HG02610 (cell line): ENCODE measurements around the gene GPSM1.
"Not testable (repeated sequence)": the region's sequence is repeated elsewhere in the genome, so short reads cannot be mapped to it uniquely, and the experiment has no call there.

Experiments used
- ATAC-seq: cut with Tn5 transposase; IDR thresholded peaks from one replicate; pipeline ENCODE4 v1.9.1; 2021; ENCODE audit warnings: mild to moderate bottlenecking, moderate library complexity; ENCODE audit not compliant: unreplicated experiment

Gene GPSM1

GRCh38 chr9:136316896-136317676 is 10.3 kb upstream of the GPSM1 start:
- ATAC-seq, result no peak

DNA sequence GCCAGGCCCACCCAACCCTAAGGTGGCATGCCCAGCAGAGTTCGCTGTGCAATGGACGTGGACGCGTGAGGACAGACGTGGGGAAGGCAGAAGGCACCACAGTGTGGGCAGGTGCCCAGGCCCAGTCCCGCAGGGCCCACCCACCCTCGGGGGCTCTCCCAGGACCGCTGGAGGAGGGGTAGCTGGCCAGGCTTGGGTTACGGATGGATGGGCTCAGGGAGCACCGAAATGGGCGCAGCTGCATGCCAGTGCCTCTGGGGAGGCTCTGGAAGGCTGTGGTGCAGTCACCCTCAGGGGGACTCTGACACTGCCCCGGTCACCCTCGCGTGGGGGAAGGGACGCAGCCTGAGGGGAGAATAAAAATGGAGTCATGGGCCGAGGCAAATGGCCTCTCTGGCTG is 9.6 kb upstream of the GPSM1 start:
- no peak for ATAC-seq

GRCh38 chr9:136318111-136318775 is 9.1 kb upstream of the GPSM1 start:
- no peak for ATAC-seq

DNA sequence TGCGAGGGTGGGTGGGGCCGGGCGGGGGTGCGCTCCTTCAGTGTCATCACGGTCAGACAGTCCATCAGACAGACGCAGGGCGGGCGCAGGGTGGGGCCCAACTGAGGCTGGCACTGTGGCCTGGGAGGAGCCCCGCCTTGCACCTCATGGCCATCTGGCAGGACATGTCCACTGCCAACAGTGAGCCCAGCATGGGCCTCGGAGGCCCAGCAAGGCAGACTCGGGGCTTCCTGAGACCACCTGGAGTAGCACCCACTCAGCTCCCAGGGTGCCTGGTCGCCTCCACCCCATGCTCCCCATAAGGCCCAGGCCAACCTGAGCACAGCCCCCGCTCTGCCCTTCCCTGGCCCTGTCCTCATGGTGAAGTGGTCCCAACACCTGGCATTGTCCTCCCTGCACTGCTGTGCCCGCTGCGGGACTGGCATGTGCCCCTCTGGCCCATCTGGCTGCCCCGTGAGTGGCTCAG is 8.5 kb upstream of the GPSM1 start:
- no peak for ATAC-seq

GRCh38 chr9:136319244-136319643 is 8.1 kb upstream of the GPSM1 start:
- not testable (repeated sequence) for ATAC-seq

DNA sequence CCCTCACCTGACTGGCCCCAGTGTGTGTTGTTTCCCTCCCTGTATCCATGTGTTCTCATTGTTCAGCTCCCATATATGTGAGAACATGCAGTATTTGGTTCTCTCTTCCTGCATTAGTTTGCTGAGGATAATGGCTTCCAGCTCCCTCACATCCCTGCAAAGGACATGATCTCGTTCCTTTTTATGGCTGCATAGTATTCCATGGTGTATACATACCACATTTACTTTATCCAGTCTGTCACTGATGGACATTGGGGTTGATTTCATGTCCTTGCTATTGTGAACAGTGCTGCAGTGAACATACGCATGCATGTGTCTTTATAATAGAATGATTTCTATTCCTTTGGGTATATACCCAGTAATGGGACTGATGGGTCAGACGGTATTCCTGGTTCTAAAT is 7.4 kb upstream of the GPSM1 start:
- not testable (repeated sequence) for ATAC-seq

- not testable (repeated sequence) for ATAC-seq
Observed at GRCh38 chr9:136320972-136321371, 6.4 kb upstream of the GPSM1 start.

- no peak for ATAC-seq
Observed at GRCh38 chr9:136321561-136321960, 5.8 kb upstream of the GPSM1 start.

GRCh38 chr9:136322756-136323330 is 4.5 kb upstream of the GPSM1 start:
- ATAC-seq, result no peak

GRCh38 chr9:136323371-136323789 is 4.0 kb upstream of the GPSM1 start:
- no peak for ATAC-seq

GRCh38 chr9:136324501-136325300 is 2.6 kb upstream of the GPSM1 start:
- ATAC-seq, result no peak

DNA sequence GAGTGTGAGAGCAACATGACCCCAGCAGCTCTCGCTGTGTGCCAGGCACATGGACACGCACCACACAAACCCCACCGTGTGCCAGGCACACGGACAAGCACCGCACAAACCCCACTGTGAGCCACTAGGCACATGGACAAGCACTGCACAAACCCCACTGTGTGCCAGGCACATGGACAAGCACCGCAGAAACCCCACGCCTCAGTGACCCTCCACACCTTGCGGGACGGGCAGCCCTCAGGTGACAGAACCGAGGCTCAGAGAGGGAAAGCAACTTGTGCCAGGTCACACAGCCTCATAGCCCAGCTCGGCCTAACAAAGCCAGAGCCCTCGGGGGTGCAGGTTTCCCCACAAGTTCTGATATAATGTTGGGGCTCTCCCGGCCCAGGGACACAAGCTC is 2.0 kb upstream of the GPSM1 start:
- no peak for ATAC-seq

DNA sequence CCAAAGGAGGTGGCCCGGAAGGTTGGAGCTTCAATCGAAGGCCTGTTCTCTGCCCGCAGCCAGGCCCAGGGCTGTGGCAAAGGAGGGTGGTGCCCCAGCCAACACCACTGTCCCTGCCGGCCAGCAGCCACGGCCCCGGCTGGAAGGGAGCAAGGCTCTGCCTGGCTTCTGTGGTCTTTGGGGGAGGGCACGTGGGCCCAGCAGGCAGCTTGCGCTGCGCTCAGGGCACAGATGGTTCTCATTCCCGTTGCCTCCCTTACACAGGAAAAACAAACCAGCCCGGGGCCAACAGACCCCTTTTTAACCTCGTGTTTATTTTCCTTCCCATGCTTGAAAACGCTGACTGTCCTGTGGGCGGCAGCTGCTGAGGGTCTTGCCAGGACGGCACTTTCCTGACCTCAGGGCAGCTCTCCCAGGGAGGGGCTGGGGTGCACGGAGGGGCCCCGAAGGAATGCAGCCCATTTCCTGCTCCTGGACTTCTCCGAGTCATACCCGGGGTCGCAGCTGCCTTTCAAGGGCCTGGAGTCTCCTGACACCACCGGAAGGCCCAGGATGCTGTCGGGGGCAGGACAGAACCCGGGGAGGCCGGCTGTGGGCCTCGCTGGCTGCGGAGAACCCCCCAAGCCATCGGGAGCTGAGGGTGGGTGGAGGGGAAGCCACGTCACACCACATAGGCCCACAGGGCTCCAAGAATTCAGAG is 1.1 kb upstream of the GPSM1 start:
- ATAC-seq, result no peak

DNA sequence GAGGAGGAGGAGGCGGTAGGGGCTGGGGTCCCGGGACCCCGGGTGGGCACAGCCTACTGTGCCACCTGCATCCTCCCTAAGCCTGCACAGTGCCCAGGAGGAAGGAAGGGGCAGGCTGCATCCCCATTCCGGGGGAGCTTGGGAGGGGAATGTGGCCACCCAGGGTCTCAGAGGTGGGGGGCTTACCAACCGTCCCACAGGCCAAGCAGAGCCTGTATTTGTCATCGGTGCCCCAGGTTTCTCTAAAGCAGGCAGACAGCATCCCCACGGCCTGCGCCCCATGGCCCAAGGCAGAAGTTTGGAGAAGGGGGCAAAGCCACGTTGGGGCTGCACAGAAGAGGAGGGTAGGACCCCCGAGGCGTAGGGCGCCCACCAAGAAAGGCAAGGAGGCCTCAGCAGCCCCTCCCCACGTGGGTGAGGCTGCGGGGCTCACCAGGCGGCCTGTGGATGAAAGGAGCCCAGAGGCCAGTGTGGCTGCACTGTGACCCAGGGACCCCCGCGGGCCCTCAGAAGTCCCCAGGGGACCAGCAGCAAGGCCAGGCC is 507 bp upstream of the GPSM1 start:
- ATAC-seq, result no peak

DNA sequence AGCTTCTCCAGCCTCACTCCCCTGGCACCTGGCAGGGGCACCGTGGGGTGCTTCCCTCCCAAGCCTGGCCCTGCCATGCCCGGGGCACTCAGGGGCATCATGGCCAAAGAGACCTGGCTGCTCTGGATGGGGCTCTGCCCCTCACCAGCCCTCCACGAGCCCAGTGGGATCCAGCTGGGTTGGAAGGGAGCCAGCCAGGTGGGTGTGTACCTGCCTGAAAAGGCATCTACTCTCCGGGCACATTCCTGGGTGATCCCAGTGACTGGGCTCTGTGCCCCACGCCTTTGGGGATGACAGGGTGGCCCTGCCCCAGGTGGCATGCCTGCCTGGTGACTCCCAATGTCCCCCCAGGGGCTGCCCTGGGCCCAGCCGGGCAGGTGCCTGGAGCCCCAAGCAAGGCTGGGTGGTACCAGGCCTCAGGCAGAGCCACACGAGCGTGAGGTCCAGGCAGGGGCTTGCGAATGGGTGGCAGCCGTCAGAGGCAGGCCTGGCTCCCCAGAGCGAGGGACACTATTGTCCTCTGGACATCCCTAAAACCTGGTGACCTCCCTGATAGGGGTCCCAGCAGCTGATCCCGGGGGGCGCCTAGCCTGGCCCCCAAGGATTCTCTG is 777 bp downstream of the GPSM1 start:
- ATAC-seq, result no peak

DNA sequence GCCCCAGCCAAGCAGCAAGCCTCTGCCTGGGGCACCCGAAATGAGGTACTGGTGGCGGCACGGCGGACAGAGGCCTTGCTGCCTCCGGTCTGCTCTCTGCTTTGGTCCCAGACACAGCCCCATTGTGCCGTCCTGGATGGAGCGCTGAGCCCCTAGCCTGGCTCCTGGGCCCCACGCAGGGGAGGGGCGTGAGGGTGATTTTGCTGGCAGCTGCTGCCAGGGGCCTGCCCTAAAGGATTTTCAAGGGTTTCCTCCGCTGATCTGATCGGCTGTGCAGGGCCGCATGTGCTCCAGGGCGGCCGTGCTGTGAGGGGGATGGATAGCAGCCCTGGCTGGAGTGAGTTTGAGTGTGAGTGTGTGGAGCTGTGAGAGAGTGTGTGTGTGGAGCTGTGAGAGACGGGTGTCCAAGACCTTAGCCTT is 1.3 kb downstream of the GPSM1 start:
- ATAC-seq, result no peak

GRCh38 chr9:136329211-136329627 is 1.9 kb downstream of the GPSM1 start:
- no peak for ATAC-seq

DNA sequence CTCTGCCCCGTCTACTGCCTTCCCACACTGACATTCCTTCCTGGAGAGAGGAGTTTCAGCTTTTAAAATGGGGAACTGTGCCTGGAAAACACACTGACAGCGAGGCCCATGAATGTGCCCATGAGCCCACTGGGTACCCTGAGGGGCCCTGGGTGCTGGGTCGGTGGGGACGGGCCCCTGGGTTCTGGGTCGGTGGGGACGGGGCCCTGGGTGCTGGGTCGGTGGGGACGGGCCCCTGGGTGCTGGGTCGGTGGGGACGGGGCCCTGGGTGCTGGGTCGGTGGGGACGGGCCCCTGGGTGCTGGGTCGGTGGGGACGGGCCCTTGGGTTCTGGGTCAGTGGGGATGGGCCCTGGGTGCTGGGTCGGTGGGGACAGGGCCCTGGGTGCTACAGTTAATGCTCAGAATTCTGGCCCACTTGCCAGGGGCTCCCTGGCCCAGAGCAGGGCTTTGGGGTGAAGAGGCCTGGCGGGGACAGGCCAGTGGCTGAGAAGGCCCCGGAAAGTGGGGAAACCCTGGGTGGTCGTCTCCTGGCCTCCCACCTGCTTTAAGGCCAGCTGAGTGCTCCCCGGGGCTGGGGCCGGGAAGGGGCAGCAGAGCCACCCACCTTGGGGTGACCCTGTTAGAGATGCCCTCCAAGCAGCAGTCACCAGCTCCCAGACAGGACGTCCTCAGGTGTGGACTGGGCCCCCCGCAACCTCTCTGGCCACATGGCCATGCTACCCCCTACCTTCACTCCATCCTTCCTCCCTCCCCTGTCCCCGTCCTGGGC is 2.5 kb downstream of the GPSM1 start:
- ATAC-seq, result no peak

GRCh38 chr9:136330406-136330990 is 3.2 kb downstream of the GPSM1 start:
- ATAC-seq, result no peak
